HG02884 (cell line): ENCODE results near the gene ARHGAP22.
"Not testable (repeated sequence)": the region's sequence is repeated elsewhere in the genome, so short reads cannot be mapped to it uniquely, and the experiment has no call there.

ENCODE experiments used
- ATAC-seq: cut with Tn5 transposase; IDR thresholded peaks from one replicate; pipeline ENCODE4 v1.9.1; 2021; ENCODE audit warnings: mild to moderate bottlenecking, moderate library complexity; ENCODE audit not compliant: unreplicated experiment

Gene ARHGAP22, protein sequence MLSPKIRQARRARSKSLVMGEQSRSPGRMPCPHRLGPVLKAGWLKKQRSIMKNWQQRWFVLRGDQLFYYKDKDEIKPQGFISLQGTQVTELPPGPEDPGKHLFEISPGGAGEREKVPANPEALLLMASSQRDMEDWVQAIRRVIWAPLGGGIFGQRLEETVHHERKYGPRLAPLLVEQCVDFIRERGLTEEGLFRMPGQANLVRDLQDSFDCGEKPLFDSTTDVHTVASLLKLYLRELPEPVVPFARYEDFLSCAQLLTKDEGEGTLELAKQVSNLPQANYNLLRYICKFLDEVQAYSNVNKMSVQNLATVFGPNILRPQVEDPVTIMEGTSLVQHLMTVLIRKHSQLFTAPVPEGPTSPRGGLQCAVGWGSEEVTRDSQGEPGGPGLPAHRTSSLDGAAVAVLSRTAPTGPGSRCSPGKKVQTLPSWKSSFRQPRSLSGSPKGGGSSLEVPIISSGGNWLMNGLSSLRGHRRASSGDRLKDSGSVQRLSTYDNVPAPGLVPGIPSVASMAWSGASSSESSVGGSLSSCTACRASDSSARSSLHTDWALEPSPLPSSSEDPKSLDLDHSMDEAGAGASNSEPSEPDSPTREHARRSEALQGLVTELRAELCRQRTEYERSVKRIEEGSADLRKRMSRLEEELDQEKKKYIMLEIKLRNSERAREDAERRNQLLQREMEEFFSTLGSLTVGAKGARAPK

DNA sequence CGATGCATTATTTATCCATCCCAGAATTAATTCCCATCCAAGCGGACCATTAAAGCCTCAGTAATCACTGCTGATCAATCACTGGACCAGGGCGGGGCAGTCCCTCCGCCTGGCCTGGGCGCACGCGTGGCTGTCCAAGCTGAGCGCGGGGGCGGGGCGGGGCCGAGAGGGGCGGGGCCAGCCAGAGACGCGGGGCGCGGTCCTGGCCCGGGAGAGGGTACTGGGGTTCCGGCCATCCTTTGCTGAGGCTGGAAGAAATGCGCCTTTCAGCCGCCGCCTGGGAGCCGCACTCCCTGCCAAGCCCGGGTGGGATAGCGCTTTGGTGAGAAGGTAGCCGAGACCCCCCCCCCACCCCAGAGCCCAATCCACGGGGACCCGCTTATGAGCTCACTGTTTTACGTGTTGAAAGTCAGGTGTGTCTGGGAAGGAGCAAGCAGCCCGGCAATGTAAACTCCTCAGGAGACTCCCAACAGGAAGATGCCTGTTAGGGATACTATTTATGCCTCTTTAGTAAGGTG, at the start of gene ARHGAP22:
Gene ARHGAP22, minus strand, starts transcription at position 83 of the 518 bp plus-strand sequence. CDS start 277 bp downstream, outside the sequence.
- no peak for ATAC-seq

DNA sequence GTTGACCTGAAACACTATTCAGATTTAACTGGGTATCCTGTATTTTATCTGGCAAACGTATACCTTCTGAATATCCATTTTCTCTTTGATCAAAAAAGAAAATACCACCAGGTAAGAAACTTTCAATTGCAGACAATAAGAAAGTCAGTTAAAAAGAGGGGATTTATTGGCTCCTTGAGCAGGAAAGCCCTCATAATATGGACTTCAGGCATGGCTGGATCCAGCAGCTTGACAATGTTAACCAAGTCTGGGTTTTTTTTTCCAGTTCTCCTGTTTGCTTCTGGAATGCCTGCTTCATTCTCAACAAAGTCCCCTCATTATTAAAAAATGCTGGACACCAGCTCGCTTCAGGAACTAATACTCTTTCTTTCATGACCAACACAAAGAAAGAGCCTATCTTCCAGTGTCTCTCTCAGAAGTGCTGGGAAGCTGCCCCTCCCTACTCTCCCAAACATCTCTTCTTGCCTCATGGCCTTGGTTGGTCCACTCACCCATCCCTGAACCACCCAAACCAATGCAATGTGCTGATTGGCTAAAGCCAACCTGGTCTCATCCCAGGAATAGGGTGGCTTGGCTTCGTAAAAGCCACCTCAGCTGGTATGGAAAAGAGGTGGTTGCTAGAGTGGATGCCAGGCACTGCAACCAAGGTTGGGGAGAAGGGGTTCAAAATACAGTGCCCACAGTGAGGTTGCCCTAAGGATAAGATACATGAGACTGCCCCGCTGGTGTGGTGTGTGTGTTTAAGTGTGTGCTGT, 49.2 kb upstream of the ARHGAP22 start:
- ATAC-seq, result no peak

DNA sequence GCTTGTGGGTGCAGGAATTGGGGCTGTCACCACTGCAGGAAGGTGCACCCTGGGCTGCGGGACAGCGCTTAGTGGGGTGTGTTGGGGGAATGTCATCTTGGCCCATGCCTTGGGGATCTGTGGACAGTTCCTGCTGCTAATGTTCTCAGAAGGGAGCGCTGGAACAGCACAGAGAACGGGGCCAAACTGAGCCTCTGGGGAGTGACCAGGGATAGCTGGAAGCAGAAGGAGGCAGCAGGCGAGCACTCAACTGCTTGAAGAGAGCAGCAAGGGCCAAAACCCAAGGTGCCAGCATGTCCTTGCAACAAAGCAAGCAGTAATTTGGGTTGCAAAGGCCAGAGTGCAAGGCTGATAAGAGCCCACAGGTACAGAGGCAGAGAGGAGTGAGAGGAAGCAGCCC, 48.5 kb upstream of the ARHGAP22 start:
- ATAC-seq, result no peak

DNA sequence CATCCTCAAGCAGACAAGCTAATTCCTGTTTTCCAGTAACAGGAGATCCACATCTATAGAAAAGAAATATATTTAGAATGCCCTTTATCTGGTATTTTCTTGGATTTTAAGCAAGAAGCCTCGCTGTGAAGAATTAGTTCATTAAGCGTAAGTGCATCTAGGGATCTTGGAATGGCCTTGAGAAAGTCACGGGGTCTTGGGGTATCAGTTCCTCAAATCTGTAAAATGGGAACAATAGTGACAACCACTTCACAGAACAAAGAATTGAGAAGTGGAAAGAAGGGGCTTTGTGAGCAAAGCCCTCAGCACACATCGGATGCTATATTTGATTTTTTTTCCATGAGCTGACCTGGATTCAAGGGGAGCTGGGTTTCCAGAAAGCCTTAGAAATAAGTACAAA, 47.5 kb upstream of the ARHGAP22 start:
- ATAC-seq, result no peak

DNA sequence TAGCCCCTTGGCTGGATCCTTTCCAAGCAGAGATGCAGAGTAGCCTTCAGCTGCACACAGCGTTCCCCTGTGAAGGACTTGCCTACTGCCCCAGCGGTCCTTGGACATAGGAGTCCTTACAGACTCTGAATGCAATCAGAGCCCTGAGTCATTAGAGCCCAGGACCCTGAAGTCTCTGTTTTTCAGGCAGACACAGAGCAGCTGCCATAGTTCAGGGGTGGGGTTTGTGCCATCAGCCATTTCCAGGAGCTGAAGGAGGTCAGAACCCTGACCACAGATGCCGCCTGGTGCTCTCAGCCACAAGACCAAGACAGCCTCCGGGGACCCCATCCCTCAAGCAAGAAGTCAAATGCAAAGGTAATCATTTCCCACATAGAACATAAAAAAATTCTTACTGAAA, 47.0 kb upstream of the ARHGAP22 start:
- ATAC-seq, result no peak

DNA sequence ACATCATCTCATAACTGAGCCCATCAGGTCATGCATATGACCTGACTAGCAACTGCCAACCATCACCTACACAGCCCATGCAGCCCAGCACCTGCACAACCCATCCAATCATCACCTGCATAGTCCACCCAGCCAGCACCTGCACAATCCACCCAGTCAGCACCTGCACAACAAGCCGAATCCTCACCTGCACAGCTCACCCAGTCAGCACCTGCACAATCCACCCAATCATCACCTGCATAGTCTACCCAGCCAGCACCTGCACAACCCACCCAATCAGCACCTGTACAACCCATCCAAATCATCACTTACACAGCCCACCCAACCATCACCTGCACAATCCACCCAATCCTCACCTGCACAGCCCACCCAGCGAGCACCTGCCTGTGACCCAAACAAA, 46.4 kb upstream of the ARHGAP22 start:
- no peak for ATAC-seq

DNA sequence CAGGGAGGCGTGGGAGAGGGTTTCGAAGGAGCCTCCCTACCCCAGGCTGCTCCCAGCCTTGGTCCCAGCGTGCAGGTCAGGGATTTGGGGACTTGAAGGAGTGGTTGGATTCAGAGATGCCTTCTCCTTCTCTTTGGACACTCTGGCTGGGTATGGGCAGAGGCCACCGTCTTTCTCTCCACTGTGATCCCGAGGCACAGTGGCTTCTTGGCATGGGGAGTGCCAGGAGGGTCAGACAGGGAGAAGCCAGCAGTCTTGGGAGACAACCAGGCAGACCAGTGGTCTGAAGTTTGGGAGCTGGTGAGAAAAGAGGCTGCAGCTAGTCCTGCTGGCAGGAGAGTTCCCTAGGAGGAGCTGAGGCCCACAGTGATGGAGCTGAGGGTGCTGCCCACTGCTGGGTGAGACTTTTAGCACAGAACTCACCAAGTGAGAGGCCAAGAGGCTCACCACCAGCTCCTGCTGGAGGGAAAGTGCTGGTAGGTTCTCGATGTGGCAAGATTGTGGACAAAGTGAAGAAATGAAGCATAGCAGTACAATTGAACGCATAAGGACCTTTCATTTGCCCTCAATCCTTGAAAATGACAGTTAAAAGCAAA, 44.6 kb upstream of the ARHGAP22 start:
- ATAC-seq, result no peak

DNA sequence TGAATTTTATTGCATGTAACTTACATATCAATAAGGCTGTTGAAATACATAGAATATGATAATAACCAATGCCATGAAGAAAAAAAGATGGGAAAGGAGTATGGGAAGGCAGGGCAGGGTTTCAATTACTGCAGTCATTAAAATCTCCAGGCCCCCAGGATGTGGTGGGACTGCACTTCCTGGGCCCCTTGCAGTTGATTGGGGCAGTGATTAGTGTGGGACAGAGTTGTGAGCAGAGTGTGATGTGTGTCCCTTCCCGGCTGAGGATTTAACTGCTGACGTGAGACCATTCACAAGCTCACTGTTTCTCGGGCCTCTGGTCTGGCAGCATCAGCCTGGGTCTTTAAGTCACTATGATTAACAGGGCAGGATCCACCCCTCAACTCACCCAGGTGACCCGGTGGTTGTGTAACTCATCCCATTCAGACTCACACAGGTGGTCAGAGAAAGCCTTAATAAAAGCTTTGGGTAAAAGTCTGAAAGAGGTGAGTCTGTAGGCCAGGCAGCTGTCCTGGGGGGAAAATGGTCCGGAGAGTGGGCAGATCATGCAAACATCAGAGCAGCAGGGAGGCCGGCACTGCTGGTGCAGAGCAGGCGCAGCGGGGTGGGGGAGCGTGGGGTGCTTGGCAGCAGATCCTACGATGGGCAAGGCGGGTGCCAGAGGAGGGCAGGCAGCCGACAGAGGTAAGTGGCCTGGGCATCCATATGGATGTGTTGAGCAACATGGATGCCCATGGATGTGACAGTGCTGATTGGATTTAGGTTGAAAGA, 43.5 kb upstream of the ARHGAP22 start:
- ATAC-seq, result no peak

DNA sequence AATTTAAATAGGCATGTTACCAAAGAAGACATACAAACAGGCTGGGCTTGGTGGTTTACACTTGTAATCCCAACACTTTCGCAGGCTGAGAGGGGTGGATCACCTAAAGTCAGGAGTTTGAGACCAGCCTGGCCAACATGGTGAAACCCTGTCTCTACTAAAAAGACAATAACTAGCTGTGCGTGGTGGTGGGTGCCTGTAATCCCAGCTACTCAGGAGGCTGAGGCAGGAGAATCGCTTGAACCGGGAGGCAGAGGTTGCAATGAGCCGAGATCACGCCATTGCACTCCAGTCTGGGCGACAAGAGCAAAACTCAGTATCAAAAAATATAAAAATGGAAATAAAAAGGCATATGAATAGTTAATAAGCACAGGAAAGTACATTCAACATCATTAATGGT, 42.2 kb upstream of the ARHGAP22 start:
- ATAC-seq, result not testable (repeated sequence)

DNA sequence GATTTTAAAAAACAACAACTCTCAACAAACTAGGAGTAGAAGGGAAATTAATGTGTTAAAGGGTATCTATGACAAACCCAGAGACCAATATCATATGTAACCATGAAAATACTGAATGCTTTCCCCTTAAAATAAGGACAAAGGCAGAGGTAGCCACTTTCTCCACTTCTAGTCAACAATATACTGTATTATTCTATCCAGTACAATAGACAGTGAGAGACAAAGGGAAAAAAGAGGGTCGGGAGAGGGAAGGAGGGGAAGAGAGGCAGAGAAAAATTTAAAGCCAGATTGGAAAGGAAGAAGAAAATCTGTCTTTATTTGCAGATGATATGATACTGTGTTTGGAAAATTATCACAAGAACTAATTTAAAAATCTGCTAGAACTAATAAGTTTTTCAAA, 40.7 kb upstream of the ARHGAP22 start:
- ATAC-seq, result no peak

DNA sequence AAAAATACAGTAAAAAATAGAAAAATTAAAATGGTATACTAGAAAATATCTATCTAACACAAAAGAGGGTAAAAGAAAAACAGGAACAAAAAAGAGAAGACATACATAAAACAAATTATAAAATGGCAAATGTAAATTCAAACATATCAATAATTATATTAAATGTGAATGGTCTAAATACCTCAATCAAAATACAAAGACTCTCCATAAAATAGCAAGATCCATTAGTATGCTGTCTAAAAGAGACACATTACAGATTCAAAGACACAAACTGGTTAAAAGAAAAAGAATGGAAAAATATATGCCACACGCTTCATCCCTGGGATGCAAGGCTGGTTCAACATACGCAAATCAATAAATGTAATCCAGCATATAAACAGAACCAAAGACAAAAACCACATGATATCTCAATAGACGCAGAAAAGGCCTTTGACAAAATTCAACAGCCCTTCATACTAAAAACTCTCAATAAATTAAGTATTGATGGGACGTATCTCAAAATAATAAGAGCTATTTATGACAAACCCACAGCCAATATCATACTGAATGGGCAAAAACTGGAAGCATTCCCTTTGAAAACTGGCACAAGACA, 36.3 kb upstream of the ARHGAP22 start:
- ATAC-seq, result not testable (repeated sequence)

DNA sequence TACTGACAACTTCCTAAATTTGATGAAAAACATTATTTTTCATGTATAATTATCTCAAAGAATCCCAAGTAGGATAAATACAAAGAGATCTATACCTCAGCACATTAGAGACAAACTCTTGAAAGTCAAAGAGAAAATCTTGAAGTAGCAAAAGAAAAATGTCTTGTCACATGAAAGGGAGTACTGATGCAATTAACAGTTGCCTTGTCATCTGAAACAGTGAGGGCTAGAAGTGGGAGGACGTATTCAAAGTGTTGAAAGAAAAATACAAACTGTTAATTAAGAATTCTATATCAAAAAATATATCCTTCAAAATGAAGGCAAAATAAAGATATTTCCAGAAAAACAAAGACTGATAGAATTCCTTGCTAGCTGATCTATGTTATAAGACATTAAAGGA, 35.5 kb upstream of the ARHGAP22 start:
- no peak for ATAC-seq

DNA sequence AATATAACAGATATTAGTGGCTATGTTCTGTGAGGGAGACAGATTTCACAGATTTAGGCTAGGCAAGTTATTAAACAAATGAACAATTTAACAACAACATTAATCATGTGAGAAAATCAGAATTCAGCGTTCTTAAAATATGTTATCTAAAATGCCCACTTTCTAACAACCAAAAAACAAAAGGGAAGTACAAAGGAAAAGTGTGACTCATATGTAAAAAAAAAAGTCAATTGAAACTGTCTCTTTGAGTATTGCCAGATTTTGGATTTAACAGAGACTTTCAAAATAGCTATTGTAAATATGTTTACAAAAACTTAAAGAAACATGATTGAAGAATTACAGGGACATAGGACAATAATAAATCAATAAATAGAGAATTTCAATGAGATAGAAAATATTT, 34.8 kb upstream of the ARHGAP22 start:
- no peak for ATAC-seq

DNA sequence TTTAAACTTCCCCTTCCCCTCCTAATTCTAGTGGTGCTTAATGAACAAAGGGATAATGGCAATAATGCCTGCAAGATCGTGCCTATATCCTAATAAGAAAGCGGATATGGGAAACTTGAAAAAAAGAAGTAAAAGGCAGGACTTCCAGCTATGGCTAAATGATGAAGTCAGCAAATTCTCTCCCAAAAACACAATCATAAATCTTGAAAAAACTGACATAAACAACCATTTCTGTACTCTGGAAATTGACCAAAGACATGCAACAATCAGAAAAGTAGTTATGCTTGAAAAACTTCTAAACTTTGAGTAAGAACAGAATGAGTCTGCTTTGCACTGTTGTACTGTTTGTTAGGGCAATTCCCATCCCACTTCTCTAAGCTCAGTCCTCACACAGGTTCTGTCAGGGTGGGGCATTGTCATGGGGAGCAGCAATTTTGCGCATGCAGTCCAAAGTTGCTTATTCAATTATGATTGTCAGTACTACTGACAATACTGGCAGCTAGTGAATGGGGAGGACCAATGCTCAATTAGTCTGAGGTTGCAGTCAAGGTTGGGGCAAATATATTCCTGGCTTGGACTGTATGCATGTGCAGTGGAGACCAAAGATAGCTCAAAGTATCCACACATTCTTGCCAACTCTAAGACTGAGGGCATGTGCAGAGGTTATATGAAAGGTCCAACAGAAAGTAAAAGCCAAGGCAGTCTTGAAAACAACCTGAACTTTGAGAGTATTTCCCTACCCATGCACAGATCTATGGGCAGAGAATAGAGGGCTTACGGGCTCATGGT, 34.1 kb upstream of the ARHGAP22 start:
- ATAC-seq, result no peak

DNA sequence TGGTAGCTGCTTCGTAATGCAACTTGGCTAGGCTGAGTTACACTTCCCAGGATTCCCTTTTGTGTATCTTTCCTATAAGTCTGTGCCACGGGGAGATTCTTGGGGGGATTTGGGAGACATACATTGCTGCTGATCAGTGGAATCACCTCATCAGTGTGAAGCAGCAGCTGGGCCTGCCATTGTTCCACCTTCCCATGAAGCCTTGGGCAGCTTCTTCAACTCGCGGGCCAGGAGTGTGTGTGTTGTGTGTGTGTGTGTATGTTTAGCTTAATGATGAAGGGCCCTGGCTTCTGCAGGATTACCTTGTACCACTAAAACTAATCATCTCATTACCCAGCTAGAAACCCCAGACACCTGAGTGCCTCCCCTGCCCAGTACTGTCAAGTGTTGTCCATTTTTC, 33.3 kb upstream of the ARHGAP22 start:
- ATAC-seq, result no peak

DNA sequence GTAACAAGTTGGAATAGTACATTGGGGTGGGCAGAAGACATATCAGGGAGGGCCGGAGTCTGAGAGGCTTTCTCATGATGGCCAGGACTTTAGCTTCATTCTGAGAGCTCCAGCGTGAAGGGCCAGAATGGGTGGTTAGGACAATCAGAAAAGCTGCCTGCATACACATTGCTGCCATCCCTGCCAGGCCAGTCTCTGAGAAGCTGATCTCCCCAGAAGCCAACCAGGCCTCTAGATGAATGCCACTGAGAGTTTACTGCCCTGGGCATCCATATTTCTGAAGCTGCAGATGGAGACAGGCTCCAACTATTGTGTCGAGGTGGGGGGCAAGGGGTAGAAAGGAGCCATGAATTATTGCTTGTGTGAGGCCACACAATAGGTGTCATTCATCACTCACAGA, 32.0 kb upstream of the ARHGAP22 start:
- no peak for ATAC-seq

DNA sequence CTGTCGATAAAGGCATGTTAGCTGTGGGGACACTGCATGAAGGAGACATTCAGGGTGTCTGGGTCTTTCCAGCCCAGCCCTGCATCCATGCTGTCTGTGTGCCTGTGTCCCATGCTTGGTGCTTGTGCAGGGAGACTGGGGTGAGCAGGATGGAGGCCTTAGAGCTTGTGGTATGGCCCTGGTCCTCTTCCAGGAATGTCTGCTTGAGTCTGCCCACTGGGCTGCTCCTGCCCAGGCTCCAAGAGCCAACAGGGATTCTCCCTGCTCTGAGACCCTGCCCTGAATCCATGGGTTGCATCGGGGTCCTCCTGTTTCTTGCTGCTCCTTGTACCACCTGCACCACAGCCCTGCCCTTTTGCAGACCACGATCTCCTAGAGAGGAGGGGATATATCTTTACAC, 31.4 kb upstream of the ARHGAP22 start:
- ATAC-seq, result no peak

DNA sequence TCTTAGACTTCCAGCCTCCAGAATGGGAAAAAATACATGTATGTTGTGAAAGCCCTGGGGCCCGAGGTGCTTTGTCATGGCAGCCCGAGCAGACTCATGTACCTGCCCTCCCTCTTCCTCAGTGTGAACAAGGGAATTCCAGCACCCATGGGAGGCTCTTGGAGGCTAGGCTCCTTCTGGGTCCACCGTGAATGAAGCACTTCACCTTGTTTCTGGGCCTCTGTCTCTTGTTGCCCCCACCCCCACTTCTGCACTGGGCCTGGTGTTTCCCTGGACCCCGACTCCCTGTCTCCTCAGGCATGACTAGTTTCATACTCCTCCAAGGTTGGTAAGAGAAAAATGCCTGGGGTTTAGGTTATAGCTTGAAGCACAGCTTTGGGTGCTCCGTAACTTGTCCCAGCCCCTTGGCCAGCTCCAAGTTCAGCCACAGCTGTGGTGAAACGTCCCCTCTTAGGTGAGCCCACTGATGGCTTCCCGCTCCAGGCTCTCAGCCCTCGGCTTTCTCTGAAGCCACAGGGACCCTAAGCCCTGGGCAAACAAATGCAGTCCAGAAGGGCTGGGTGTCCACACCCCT, 30.2 kb upstream of the ARHGAP22 start:
- ATAC-seq, result no peak
